ENCODE results near the gene NDE1.

The NDE1 gene, protein sequence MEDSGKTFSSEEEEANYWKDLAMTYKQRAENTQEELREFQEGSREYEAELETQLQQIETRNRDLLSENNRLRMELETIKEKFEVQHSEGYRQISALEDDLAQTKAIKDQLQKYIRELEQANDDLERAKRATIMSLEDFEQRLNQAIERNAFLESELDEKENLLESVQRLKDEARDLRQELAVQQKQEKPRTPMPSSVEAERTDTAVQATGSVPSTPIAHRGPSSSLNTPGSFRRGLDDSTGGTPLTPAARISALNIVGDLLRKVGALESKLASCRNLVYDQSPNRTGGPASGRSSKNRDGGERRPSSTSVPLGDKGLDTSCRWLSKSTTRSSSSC

DNA sequence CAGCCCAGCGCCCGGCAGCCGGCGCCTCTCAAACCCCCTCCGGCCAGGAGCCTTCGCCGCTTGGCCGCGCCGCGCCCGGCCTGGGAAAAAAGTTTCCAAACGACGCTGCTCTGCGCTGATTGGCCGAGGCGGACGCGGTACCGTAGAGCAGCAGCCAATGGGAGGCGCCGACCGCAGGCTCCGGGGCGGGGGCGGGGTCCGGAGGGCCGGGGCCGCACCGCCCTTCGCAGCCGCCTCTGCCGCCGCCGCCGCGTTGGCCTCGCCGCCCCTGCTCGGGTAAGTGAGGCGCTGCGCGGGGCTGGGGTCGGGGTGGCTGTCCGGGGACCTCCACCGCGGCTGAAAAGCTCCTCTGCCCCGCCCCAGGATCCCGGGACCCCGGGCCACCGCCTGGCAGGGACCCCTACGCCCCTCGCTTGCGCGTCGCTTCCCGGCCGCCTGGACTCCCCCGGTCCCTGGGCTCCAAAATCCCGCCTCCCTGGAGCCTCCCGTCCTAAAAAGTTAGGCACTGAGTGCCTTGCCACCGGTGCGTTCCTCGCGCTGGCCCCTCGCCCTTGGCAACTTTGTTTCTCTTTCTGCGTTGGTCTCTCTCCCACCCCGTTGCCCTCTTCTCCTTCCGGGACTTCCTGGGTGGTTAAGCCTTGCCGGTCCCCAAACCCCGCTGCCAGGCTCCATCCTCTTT is at the start of gene NDE1:
NDE1 (plus strand) TSS at position 227 of the 679 bp plus-strand sequence. CDS start 14,534 bp downstream, outside the sequence.
- TF ChIP-seq GATA2 (IDR thresholded peaks at IDR 0.05; ENCODE audit: low read depth, low read length) (no peak), GATA3 (IDR thresholded peaks at IDR 0.05; ENCODE audit: low read depth, low read length) (no peak)

DNA sequence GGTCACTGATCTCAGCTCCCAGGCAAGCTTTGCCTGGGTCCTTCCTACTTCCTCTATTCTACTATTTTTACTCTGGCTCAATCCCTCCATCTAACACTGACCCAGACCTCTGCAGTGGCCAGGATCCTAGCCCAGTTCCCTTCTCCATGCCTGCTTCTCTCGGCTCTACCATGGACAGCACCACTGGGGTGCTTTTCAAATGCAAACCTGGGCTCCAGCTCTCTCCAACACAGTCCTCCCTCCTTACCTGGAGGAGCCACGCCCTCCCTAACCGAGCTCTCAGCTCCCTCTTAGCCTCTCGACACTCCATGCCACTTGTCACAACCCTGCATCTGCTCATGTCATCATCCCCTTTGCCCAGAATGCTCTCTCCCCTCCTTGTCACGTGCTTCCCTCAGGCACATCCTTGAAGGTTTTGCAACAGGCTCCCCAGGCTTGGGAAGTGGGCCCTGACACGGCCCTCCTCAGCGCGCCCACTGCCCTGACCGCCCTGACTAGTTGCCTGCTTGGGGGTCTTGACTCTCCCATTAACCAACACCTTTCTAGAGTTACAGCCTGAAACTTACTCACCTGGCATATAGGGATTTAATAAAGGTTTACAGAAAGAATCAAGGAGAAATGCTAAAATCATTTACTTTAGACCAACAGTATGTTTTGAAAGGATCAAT is 48.7 kb upstream of the NDE1 start:
- TF ChIP-seq GATA3 (IDR thresholded peaks at IDR 0.05; ENCODE audit: low read depth, low read length) (no peak), GATA2 (IDR thresholded peaks at IDR 0.05; ENCODE audit: low read depth, low read length) (no peak)

DNA sequence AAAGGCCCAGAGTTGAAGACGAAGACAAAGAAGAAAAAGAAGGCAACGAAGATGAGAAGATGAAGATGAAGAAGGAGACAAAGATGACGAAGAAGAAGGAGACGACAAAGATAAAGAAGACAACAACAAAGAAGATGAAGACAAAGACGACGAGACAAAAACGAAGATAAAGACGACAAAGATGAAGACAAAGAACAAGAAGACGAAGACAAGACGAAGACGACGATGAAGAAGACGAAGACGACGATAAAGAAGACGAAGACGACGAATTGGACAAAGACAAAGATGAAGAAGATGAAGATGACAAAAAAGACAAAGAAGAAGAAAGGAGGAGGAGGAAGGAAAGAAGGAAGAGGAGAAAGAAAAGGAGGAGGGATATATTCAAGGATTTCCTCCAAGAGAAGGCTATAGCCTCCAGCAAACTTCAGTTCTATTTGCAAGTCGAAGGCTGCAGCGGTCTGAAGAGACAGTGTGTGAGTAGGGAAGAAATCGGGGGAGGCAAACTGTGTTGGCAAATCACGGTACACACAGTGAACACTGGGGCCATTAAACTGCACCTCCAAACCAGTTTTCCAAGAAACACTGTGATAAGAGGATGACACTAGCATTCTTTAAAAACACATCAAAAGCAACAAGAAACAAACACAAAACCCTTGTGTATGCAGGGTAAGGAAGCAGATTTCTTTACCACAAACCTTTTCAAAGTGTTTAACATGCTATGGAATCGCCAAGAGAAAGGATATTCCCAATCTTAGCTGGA is 47.6 kb upstream of the NDE1 start:
- no peak for TF ChIP-seq GATA2 (IDR thresholded peaks at IDR 0.05; ENCODE audit: low read depth, low read length)
- TF ChIP-seq GATA3 (IDR thresholded peaks at IDR 0.05; ENCODE audit: low read depth, low read length) = no peak

DNA sequence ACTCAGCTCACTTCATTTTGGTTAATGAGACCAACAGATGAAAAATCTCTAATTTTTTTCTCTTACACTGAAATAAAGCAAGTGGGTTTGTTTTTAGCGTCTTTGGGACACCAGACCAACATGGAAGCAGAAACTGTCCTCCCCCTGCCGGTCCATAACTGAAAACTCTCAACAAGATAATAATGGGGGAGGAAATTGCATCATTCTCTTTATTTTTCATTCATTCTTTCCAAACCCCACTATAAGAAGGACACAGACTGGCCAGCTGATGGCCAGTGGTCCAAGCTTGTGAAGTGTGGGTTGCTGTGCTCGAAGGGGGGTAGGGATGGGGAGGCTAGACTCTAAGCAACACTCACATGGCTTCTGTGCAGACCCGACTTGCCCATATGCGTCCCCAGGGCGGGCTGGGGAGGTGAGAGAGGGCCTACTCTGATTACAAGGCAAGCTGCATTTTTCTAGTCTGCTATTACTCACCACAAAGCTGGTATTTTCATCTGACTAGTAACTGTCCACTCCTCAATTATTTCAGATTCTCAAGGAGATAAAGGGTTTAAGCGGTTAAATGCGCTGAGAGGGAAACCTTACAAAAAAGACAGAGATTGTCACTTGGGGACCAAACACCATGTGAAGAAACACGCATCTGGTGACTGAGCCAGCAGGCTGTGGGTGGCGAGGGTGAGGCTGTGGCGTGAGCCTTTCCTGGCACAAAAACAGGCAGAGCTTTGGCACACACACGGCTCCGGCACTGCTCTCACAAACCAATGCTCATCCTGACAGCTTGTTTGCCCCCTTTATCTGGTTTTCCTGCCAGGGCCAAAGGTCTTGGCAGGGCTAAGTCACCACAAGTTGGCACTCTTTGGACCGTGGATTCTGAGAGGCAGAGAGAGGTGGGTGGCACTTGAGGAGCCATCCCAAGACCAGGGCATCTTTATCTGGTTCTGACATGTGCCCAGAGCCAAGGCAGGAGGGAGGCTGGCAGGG is 45.3 kb upstream of the NDE1 start:
- TF ChIP-seq GATA3 (IDR thresholded peaks at IDR 0.05; ENCODE audit: low read depth, low read length) (no peak), GATA2 (IDR thresholded peaks at IDR 0.05; ENCODE audit: low read depth, low read length) (no peak)

DNA sequence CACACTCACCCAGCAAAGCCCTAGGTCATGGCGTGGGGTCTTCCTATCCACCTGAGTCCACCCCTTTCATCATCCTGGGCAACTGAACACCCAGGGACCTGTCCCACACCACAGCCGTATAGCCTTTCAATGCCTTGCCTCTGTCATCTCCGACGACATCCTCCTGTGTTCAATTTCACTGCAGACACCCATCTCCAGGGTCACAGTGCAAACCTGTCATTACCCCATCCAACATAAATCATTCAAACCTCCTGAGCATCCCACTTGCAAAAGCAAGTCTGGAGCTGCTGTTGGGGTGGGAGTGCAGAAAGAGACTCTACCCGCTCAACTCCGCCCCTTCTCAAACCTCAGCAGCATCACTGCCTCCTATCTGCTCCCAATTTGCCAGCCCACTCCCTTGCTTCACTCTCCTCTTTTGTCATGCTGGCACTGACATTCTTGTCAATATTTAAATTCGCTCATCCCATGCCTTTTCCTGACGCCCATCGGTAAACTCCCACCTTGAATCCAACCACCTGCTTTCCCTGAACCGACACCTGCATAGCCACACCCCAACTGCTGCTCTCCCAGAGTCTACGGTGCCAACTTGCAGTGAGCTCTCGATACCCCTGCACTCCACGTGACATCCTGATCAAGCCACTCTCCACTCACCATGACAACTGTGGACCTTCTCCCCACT is 44.1 kb upstream of the NDE1 start:
- no peak for TF ChIP-seq GATA3 (IDR thresholded peaks at IDR 0.05; ENCODE audit: low read depth, low read length)
- no peak for TF ChIP-seq GATA2 (IDR thresholded peaks at IDR 0.05; ENCODE audit: low read depth, low read length)

DNA sequence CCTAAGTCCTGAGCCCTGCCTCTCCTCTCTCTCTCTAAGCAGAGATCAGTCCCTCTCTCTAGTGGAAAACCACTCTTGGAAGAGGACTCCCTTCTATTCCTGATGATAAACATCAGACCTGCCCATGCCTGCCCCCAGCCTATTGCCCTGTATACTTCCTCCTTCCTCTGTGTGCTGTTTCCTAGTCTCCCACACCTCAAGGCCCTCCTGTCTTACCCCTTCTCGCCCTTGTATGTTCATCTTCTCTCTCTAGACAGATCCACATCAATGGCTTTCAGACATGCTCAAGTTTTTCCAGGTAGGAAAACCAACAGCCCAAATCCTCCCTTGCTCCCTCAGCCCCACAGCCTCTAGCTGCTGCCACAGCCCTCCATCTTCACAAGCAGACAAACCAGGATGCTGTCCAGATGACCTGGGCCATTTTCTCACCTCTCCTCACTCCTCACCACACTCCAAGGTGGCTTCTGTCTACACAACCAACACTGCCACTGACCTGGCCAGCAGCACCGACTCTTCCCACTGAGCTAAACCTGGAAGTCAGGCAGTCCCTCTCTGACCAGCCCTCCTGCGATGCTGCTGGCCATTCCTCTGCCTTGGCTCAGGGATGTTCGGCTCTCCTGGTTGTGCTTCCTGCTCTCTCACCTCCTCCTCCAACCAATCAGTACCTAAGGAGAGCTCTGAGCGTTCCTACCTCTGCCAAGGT is 43.4 kb upstream of the NDE1 start:
- TF ChIP-seq GATA2 (IDR thresholded peaks at IDR 0.05; ENCODE audit: low read depth, low read length) (no peak), GATA3 (IDR thresholded peaks at IDR 0.05; ENCODE audit: low read depth, low read length) (no peak)

DNA sequence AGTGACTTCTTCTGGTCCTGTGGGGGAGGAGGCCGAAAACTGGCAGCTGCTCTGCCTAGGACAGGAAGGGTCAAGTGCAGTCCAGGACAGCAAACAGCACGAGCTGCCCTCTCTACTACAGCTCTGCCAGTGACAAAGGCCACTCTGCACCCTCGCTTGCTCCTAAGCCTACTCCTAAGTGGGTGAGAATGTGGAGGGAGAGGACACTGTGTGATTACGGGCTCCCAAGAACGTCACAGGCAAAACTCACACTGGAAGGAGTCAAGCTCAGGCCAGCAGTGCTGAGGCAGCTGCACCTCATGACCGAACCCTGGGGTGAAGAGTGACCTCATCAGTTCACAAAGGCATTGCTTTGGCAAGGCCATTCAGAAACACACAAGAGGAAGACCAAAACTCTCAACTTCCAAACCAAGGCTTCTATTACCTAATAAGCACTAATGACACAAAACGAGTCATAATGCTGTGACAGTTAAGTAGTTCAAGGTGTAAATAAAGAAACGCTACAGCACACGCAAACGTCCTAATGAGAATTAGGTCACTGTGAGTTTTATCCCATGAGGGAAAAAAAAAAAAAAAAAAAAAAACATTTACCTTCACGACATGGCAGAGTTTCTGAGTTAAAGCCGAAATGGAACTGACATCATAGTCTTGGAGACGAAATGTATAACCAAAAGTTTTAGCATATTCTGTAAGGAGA is 42.2 kb upstream of the NDE1 start:
- TF ChIP-seq GATA3 (IDR thresholded peaks at IDR 0.05; ENCODE audit: low read depth, low read length) (no peak), GATA2 (IDR thresholded peaks at IDR 0.05; ENCODE audit: low read depth, low read length) (no peak)

DNA sequence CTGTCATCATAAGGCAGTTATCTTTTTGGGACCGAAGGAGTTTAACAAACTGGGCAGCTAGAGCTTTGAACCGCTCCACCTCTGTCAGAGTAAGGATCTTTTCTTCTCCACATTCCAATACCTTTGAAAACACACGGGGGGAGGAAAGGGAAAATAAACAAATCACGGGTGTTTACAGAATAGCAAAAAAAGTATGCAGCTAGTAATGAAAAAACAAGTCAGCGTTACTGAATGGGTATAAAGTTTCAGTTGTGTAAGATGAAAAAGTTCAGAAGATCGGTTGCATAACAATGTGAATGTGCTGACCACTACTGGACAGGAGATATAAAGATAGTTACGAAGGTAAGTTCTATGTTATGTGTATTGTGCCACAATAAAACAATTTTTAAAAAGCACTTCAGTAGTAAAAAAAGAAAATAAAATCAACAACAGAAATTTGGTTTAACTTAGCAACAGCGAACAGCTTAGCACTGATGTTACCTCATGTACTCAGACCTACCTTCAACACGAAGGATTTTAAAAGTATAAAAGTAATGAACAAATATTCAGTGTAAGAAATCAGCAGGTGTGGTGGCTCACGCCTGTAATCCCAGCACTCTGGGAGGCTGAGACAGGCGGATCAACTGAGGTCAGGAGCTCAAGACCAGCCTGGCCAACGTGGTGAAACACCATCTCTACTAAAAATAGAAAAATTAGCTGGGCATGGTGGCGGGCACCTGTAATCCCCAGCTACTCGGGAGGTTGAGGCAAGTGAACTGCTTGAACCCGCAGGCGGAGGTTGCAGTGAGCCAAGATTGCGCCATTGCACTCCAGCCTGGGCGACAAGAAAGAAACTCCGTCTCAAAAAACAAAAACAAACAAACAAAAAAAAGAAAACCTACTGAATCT is 41.4 kb upstream of the NDE1 start:
- TF ChIP-seq GATA2 (IDR thresholded peaks at IDR 0.05; ENCODE audit: low read depth, low read length) (no peak), GATA3 (IDR thresholded peaks at IDR 0.05; ENCODE audit: low read depth, low read length) (no peak)

DNA sequence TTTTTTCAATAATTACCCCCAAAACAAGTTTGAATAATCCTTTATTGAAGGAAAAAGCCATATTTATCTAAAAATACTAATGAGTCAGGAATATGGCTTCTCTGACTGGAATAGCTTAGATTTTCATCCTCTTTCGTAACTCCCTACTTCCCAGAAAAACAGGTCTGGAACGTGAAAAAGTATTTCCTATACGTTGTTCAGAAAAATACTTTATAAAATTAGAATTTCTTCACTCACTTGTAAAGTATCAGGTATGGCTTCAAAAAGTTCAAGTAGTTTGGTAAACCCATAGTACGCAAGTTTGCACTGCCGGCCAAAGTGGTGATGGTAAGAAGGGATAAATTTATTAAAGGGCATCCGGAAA is 40.8 kb upstream of the NDE1 start:
- TF ChIP-seq GATA2 (IDR thresholded peaks at IDR 0.05; ENCODE audit: low read depth, low read length) (no peak), GATA3 (IDR thresholded peaks at IDR 0.05; ENCODE audit: low read depth, low read length) (no peak)

DNA sequence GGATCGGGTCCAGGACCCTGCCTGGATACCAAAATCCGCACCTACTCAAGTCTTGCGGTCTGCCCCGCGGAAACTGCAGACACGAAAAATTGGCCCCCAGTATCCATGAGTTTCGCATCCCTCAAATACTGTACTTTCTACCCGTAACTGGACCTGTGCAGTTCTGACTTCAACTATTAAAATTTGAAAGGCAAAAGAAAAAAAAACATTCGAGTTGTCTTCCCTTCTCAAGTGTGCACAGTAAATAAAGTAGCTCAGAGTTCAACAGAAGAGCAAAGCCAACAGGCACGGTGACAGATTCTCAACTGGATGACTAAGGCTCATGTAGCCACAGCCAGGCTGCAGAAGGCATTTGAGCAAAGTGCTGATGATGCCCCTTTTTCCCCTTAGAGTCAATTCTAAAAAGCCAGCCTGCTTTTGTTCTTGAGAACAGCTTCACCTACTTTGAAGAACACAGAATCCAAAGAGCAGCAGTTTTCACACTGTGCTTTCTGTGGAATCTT is 39.6 kb upstream of the NDE1 start:
- TF ChIP-seq GATA2 (IDR thresholded peaks at IDR 0.05; ENCODE audit: low read depth, low read length) (no peak), GATA3 (IDR thresholded peaks at IDR 0.05; ENCODE audit: low read depth, low read length) (no peak)
